ENCODE measurements around the gene E2F6.

DNA sequence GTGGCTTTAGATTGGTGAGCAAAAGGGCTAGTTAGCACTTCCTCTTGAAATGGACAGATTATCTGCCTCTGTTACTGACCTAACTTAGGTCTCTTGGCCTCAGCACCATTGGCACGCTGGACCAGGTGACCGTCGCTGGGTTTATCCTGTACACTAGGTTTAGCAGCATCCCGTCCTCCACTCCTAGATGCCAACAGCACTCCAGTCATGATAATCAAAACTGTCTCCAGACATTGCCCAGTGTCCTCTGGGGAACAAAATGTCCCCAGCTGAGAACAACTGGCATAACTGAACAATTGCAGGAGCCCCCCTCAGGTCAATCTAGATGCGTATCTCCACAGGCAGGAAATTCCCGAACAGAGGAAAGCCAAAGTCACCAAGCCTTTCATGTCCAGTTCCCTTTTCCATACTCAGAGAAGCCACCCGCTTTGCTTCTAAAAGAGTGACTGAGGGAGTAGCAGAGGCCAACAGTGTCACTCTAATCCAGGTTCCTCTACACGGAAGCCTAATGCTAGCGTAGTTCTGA, 27.3 kb downstream of the E2F6 start:
- TF ChIP-seq, protein P1, sequence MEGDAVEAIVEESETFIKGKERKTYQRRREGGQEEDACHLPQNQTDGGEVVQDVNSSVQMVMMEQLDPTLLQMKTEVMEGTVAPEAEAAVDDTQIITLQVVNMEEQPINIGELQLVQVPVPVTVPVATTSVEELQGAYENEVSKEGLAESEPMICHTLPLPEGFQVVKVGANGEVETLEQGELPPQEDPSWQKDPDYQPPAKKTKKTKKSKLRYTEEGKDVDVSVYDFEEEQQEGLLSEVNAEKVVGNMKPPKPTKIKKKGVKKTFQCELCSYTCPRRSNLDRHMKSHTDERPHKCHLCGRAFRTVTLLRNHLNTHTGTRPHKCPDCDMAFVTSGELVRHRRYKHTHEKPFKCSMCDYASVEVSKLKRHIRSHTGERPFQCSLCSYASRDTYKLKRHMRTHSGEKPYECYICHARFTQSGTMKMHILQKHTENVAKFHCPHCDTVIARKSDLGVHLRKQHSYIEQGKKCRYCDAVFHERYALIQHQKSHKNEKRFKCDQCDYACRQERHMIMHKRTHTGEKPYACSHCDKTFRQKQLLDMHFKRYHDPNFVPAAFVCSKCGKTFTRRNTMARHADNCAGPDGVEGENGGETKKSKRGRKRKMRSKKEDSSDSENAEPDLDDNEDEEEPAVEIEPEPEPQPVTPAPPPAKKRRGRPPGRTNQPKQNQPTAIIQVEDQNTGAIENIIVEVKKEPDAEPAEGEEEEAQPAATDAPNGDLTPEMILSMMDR (IDR thresholded peaks at IDR 0.05), result no peak
- TF ChIP-seq POLR2AphosphoS5 (IDR thresholded peaks at IDR 0.05), result no peak
